Stimulated activated CD8-positive, alpha-beta memory T cell treated with anti-CD3 and anti-CD28 coated beads, Interleukin-7, amount 100 ng/mL, for 48 hours (primary cell): ENCODE measurements around the gene HCN3.
"Not testable (repeated sequence)": the region's sequence is repeated elsewhere in the genome, so short reads cannot be mapped to it uniquely, and the experiment has no call there.

Experiments
- DNase-seq, 2 donors: peaks; one replicate each; pipeline ENCODE4 v3.0.0-alpha.2; 2020; ENCODE audit warnings: low read depth in 1 of 2; ENCODE audit errors: extremely low read depth in 1 of 2

HCN3 gene

GRCh38 chr1:155328856-155329255 lies 51.6 kb downstream of the HCN3 start:
- DNase-seq, result not testable (repeated sequence)

GRCh38 chr1:155329980-155330598 lies 52.8 kb downstream of the HCN3 start:
- DNase-seq, result no peak

- DNase-seq, result no peak
Measured at GRCh38 chr1:155334962-155335361, 57.7 kb downstream of the HCN3 start.
